GM19099 (cell line): ENCODE results near the gene ABCA7.

Experiments
- POLR2A ChIP-seq: IDR thresholded peaks from 3 replicates; pipeline ENCODE4 v1.6.1; 2011; ENCODE audit warnings: low read depth; ENCODE audit not compliant: insufficient read length; ENCODE audit errors: extremely low read depth

The ABCA7 gene

DNA sequence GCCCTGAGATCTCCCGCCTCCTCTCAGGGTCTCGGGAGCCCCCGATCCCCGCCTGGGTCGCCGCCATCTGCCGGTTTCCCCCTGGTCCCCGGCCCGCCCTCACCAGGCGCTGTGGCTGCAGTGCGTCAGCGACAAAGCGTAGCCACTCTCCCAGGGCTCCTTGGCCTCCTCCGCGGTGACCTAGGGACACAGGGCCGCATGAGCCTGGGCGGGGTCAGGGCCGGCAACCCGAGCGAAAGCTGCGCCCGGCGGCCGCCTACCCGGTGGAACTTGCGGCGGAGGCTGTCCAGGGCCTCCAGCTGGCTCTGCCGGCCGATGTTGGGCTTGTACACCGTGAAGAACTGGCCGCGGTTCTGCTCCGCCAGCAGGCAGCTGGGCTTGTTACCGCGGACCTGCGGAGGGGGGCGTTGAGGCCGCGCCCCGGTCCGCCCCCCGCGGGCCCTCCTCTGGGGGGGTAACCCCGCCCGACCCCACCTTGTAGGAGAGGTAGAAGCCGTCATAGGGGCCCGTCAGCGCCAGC, 69.2 kb downstream of the ABCA7 start:
- TF ChIP-seq POLR2A = no peak

DNA sequence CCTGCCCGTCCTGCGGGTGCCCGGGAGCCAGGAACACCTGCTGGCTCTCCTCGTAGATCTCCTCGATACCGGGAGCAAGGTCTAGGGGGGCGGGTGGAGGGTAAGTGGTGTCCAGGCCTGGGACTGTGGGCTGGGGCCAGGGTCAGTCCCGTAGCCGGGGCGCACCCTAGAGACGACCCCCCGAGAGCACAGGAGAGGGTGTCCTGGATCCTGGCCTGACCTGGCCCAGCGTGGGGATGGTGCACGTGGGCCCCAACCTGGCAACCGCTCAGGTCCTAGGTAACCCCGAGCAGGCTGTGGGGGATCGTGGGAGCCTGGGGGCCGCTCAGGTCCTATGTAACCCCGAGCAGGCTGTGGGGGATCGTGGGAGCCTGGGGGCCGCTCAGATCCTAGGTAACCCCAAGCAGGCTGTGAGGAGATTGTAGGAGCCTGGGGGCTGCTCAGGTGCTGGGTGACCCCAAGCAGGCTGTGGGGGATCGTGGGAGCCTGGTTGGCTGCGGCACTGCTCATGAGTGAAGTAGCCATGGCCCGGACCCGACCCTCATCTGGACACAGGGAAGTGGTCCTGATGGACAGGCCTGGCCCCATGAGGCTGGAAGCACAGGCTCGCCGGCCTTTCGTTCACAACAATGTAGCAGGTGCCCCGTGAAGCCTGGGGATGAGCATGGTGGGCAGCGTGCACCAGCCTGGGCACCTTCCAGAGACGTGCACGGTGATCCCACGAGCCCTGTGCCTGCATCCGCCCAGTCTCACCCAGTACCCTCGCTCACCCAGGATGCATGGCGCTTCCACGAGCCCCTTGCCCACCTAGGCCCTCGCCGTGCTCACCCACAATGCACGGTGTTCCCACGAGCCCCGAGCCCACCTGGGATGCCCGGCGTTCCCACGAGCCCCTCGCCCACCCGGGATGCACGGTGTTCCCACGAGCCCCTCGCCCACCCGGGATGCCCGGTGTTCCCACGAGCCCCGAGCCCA, 70.1 kb downstream of the ABCA7 start:
- TF ChIP-seq POLR2A = no peak

DNA sequence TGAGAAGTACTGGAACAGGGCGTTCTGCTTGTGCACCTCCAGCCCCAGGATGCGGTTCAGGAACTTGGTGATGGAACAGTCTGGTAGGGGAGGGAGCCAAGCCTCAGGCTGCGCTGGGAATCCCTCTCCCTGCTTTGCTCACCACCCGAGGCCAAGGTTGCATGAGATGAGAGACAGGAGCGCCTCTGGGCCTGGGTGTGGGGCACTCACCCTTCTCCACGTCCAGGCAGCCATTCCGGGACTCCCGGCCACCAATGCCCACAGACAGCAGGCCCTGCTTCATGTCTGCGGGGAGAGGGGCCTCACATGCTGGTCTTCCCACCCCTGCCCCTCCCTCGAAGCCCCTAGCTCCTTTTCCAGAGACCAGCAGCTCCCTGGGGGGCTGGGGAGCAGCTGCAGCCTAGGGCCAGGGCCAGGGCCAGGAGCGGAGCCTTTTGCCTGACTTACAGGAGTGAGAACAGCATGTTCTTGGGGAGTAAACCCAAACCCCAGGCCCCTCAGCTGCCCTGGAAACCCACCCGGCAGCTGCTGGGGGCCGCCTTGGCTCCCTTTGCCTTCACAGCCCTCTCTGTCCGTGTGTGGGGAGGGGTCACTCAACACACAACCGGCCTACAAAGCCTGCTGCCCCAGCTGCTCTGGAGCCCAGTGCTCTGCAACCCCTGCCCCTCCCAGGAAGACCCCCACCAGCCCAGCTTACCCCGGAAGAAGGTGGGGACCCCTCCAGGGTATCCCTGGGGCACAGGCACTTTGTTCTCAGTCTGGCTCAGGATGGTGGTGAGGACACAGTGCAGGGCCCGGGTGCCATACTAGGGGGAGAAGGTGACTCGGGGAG, 71.1 kb downstream of the ABCA7 start:
- TF ChIP-seq POLR2A = no peak

DNA sequence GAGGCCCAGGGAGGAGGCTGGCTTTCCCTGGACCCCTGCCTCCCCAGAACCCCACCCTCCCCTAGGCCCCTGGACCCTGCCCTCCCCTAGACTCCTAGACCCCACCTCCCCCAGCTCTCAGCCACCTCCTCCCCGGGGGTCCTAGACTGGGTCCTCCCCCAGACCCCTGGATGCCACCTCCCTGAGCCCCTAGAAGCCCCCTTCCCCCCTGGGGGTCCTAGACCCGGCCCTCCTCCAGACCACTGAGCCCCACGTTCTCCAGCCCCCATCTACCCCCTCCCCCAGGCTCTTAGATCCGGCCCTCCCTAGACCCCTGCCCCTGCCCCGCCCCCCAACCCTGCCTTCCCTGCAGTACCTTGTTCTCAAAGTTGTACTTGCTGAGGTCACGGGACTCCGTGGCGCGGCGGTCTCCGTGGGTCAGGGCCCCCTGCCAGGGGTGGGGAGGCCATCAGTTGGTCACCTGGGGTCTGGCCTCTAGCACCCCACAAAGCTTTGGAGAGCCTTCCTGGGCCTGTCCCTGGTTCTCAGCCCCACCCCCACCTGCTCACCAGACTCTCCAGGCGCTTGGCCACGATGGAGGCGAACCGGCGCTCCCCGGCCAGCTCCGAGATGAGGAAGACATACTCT, 71.8 kb downstream of the ABCA7 start:
- TF ChIP-seq POLR2A = no peak

- no peak for TF ChIP-seq POLR2A
These were observed 72.5 kb downstream of the ABCA7 start for GRCh38 chr19:1112268-1113029.

DNA sequence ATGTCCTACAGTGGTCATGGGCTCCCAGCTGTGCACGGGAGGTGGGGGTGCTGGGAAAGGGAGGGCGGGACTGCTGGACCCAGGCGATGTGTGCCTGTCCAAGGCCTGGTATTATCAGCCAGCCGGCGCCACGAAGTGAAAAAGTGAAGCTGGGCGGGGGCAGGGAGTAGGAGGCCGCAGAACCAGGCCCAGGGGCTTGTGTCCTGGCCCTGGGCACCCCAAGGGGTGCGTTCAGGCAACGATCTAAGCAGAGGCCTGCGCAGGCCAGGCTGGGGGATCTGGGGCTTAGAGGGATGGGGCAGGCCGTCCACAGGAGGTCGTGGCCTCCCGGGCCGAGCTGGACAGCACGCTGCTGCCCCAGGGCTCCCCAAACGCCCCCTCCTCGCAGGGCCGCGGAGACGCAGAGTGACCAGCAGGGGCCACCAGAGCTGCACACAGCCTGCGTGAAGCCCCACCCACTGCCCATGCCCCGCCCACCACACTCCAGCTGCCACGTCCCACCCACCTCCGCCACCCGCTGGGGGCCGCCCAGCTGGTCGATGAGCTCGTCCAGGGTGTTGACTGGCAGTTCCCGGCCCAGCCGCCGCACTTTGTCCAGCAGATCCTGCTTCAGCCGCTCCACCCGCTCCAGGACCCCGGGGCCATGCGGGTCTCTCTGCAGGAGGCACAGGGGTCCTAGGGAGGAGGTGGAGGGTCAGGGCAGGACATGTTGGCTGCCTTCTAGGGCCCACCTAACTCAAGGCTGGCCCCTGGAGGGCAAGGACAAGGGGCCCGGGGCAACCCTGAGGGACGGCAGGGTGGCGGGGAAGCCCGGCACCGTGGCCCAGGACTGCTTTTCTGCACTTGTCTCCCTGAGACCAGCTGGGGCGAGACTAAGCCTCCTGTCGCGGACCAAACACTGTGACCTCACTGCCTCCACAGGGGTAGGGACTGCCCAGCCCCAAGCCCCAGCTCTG, 73.4 kb downstream of the ABCA7 start:
- TF ChIP-seq POLR2A = no peak

DNA sequence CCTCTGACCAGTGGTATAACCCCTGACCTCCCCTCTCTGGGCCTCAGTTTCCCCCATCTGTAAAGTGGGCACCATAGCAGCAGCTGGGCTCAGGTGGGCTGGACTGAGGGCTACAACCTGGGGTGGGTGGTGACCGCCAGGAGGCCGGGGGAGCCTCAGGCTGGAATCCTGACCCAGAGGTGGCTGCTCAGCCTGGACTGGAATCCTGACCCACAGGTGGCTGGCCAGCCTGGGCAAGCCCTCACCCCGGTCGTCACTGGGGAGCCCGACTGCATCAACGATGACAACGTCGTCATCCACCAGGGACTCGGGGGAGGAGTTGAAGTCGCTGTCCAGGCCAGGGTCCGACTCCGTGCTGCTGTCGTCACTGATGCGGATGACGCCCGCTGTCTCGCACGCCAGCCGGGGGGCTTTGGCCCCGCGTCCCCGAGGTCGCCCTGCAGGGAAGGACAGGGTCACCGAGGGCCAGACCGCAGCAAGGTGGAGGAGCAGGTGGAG, 74.1 kb downstream of the ABCA7 start:
- no peak for TF ChIP-seq POLR2A
